ENCODE measurements around the gene WNT5A. TPM values are rescaled to one million over a fixed set of nuclear protein-coding genes. Genes with fewer than 3 reads are reported as not detected.

Gene WNT5A
- total RNA-seq, 4 donors from 2014 or later = 8.9 to 13.9 (median 9.3) TPM

- H3K27me3 ChIP-seq = peaks cover 14% of the 10 kb centered on the region
- H3K4me3 ChIP-seq = no peak overlapping the region
- H3K9me3 ChIP-seq = no peaks in the 10 kb centered on the region
- DNase-seq (ENCODE audit: low spot score in 2 of 2) = no peak
- no peaks in the 10 kb centered on the region for H3K36me3 ChIP-seq
- H3K27ac ChIP-seq = no peak overlapping the region
- 81% methylated on average over 5 of the region's 5 CpGs for WGBS
- no peak for TF ChIP-seq POLR2A (IDR thresholded peaks at IDR 0.05)
- TF ChIP-seq POLR2AphosphoS5 (IDR thresholded peaks at IDR 0.05) = no peak
- no peak for TF ChIP-seq CTCF (IDR thresholded peaks at IDR 0.05)
- TF ChIP-seq EP300 (IDR thresholded peaks at IDR 0.05) = no peak
- H3K4me1 ChIP-seq = peaks cover 33% of the 10 kb centered on the region
Measured at GRCh38 chr3:55492976-55493375, 5.9 kb upstream of the WNT5A start.

GRCh38 chr3:55491296-55491816 lies 4.2 kb upstream of the WNT5A start:
- no peak overlapping the region for H3K4me3 ChIP-seq
- no peaks in the 10 kb centered on the region for H3K9me3 ChIP-seq
- H3K36me3 ChIP-seq = no peaks in the 10 kb centered on the region
- TF ChIP-seq EP300 (IDR thresholded peaks at IDR 0.05) = no peak
- TF ChIP-seq POLR2AphosphoS5 (IDR thresholded peaks at IDR 0.05) = no peak
- TF ChIP-seq CTCF (IDR thresholded peaks at IDR 0.05) = no peak
- TF ChIP-seq POLR2A (IDR thresholded peaks at IDR 0.05) = no peak
- peaks cover 44% of the 10 kb centered on the region for H3K4me1 ChIP-seq
- 24% methylated on average over 7 of the region's 7 CpGs for WGBS
- DNase-seq (ENCODE audit: low spot score in 2 of 2) = no peak
- H3K27ac ChIP-seq = no peak overlapping the region
- H3K27me3 ChIP-seq = peaks cover 21% of the 10 kb centered on the region

- peaks cover 54% of the 10 kb centered on the region for H3K4me1 ChIP-seq
- H3K4me3 ChIP-seq = no peak overlapping the region
- no peaks in the 10 kb centered on the region for H3K9me3 ChIP-seq
- DNase-seq (ENCODE audit: low spot score in 2 of 2) = no peak
- no peaks in the 10 kb centered on the region for H3K36me3 ChIP-seq
- WGBS = 38% methylated on average over 3 of the region's 3 CpGs
- peaks cover 30% of the 10 kb centered on the region for H3K27me3 ChIP-seq
- no peak for TF ChIP-seq POLR2A (IDR thresholded peaks at IDR 0.05)
- no peak for TF ChIP-seq EP300 (IDR thresholded peaks at IDR 0.05)
- TF ChIP-seq POLR2AphosphoS5 (IDR thresholded peaks at IDR 0.05) = no peak
- no peak for TF ChIP-seq CTCF (IDR thresholded peaks at IDR 0.05)
- no peak overlapping the region for H3K27ac ChIP-seq
Measured at GRCh38 chr3:55490276-55490913, 3.3 kb upstream of the WNT5A start.

GRCh38 chr3:55489798-55490132 lies 2.7 kb upstream of the WNT5A start:
- no peak overlapping the region for H3K27ac ChIP-seq
- no peak for DNase-seq (ENCODE audit: low spot score in 2 of 2)
- H3K36me3 ChIP-seq = no peaks in the 10 kb centered on the region
- peaks cover 33% of the 10 kb centered on the region for H3K27me3 ChIP-seq
- TF ChIP-seq POLR2A (IDR thresholded peaks at IDR 0.05) = no peak
- TF ChIP-seq EP300 (IDR thresholded peaks at IDR 0.05) = no peak
- no peak for TF ChIP-seq CTCF (IDR thresholded peaks at IDR 0.05)
- no peak for TF ChIP-seq POLR2AphosphoS5 (IDR thresholded peaks at IDR 0.05)
- 12% methylated on average over 13 of the region's 17 CpGs for WGBS
- peaks cover 60% of the 10 kb centered on the region for H3K4me1 ChIP-seq
- no peaks in the 10 kb centered on the region for H3K9me3 ChIP-seq
- peak overlapping the region; percentile 8 for H3K4me3 ChIP-seq

GRCh38 chr3:55488398-55489055 lies 1.4 kb upstream of the WNT5A start:
- Histone ChIP-seq H3K4me3 (peak overlapping the region; percentile 88), H3K36me3 (no peaks in the 10 kb centered on the region), H3K27ac (no peak overlapping the region), H3K27me3 (peaks cover 36% of the 10 kb centered on the region), H3K9me3 (no peaks in the 10 kb centered on the region), H3K4me1 (peaks cover 61% of the 10 kb centered on the region)
- WGBS = under 1% methylated on average over 29 of the region's 30 CpGs
- peak in 1 of 2 donors; percentile 69 for DNase-seq (ENCODE audit: low spot score in 2 of 2)
- TF ChIP-seq POLR2AphosphoS5 (IDR thresholded peaks at IDR 0.05) = no peak
